ENCODE results near the gene LY86.

The LY86 gene

DNA sequence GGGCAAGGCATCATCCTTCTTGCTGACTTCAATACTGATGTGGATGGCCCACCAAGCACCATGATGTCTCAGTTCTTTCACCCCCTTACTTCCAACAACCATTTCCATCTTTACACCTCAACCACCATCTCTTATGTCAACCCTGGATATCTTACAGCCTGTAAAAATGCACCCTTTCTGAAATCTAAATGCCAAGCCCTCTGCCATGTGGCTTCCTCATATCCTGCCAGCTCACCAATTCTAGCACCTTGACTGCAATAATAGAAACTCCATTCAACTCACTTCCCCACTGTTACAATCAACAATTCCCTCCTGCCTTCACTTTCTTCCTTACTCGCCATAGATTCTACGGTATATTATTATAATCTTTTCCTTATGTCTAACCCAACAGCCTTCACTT, 57.9 kb downstream of the LY86 start:
- no peak overlapping the region for H3K4me3 ChIP-seq (IDR thresholded peaks at IDR 0.05; ENCODE audit: insufficient read depth, low read depth, low read length)
- no peak overlapping the region for H2AFZ ChIP-seq (ENCODE audit: low read depth)
- H3K27me3 ChIP-seq (ENCODE audit: insufficient read depth, low read depth) = no peaks in the 10 kb centered on the region
- no peaks in the 10 kb centered on the region for H3K4me1 ChIP-seq (ENCODE audit: low read depth, poor library complexity, severe bottlenecking)
- no peaks in the 10 kb centered on the region for H4K20me1 ChIP-seq (ENCODE audit: insufficient read depth)
- no peaks in the 10 kb centered on the region for H3K36me3 ChIP-seq (ENCODE audit: insufficient read depth)
- H3K9ac ChIP-seq = no peak overlapping the region
- no peaks in the 10 kb centered on the region for H3K79me2 ChIP-seq (ENCODE audit: insufficient read depth, low read depth)
- H3K27ac ChIP-seq = no peak overlapping the region
- H3K4me2 ChIP-seq = no peak overlapping the region
- TF ChIP-seq, protein P1, sequence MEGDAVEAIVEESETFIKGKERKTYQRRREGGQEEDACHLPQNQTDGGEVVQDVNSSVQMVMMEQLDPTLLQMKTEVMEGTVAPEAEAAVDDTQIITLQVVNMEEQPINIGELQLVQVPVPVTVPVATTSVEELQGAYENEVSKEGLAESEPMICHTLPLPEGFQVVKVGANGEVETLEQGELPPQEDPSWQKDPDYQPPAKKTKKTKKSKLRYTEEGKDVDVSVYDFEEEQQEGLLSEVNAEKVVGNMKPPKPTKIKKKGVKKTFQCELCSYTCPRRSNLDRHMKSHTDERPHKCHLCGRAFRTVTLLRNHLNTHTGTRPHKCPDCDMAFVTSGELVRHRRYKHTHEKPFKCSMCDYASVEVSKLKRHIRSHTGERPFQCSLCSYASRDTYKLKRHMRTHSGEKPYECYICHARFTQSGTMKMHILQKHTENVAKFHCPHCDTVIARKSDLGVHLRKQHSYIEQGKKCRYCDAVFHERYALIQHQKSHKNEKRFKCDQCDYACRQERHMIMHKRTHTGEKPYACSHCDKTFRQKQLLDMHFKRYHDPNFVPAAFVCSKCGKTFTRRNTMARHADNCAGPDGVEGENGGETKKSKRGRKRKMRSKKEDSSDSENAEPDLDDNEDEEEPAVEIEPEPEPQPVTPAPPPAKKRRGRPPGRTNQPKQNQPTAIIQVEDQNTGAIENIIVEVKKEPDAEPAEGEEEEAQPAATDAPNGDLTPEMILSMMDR (conservative IDR thresholded peaks at IDR 0.05; ENCODE audit: low read depth, low read length) = no peak

DNA sequence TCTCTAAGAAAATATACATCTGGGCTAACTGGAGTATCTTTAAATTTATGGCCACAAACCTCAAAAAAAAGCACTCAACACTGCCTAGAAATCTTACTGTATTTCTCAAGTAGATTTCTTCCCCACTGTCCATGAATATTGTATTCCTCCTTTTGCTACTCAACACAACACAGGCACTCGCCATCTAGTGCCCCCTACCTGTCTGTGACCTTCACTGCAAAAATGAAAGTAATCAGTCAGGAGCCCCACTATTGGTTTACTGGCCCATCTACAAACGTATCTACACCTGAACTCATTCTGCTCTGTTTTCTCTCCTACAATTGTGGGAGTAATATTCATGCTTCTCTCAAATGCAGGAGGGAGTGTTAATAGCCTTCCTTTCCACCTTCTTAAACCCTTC, 58.3 kb downstream of the LY86 start:
- no peak overlapping the region for H3K4me3 ChIP-seq (IDR thresholded peaks at IDR 0.05; ENCODE audit: insufficient read depth, low read depth, low read length)
- H3K4me2 ChIP-seq = no peak overlapping the region
- TF ChIP-seq, protein P1 (conservative IDR thresholded peaks at IDR 0.05; ENCODE audit: low read depth, low read length) = no peak
- H4K20me1 ChIP-seq (ENCODE audit: insufficient read depth) = no peaks in the 10 kb centered on the region
- no peak overlapping the region for H3K27ac ChIP-seq
- H2AFZ ChIP-seq (ENCODE audit: low read depth) = no peak overlapping the region
- no peak overlapping the region for H3K9ac ChIP-seq
- H3K27me3 ChIP-seq (ENCODE audit: insufficient read depth, low read depth) = no peaks in the 10 kb centered on the region
- H3K36me3 ChIP-seq (ENCODE audit: insufficient read depth) = no peaks in the 10 kb centered on the region
- no peaks in the 10 kb centered on the region for H3K4me1 ChIP-seq (ENCODE audit: low read depth, poor library complexity, severe bottlenecking)
- H3K79me2 ChIP-seq (ENCODE audit: insufficient read depth, low read depth) = no peaks in the 10 kb centered on the region

DNA sequence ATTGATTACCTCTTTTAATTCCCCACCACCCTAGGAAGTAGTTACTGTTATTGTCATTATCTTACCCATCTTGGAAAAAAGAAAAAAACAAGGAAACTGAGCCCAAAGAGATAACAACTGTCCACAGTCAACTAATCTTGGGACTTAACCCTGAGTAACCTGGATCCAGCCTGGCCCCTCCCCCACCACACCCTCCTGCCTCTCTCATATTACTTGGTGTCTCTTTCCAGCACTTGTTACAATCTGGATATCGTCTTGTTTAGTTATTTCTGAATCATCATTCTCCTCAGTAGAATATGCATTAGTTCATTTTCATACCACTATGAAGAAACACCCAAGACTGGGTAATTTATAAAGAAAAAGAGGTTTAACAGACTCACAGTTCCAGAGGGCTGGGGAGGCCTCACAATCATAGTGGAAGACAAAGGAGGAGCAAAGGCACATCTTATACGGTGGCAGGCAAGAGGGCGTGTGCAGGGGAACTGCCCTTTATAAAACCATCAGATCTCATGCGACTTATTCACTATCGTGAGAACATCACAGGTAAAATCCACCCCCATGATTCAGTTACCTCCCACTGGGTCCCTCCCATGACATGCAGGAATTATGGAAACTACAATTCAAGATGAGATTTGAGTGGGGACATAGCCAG, 60.3 kb downstream of the LY86 start:
- no peak overlapping the region for H3K4me2 ChIP-seq
- no peak overlapping the region for H3K9ac ChIP-seq
- no peaks in the 10 kb centered on the region for H3K27me3 ChIP-seq (ENCODE audit: insufficient read depth, low read depth)
- H2AFZ ChIP-seq (ENCODE audit: low read depth) = no peak overlapping the region
- no peaks in the 10 kb centered on the region for H4K20me1 ChIP-seq (ENCODE audit: insufficient read depth)
- H3K4me1 ChIP-seq (ENCODE audit: low read depth, poor library complexity, severe bottlenecking) = no peaks in the 10 kb centered on the region
- no peak overlapping the region for H3K27ac ChIP-seq
- H3K79me2 ChIP-seq (ENCODE audit: insufficient read depth, low read depth) = no peaks in the 10 kb centered on the region
- no peak overlapping the region for H3K4me3 ChIP-seq (IDR thresholded peaks at IDR 0.05; ENCODE audit: insufficient read depth, low read depth, low read length)
- TF ChIP-seq, protein P1 (conservative IDR thresholded peaks at IDR 0.05; ENCODE audit: low read depth, low read length) = no peak
- no peaks in the 10 kb centered on the region for H3K36me3 ChIP-seq (ENCODE audit: insufficient read depth)

DNA sequence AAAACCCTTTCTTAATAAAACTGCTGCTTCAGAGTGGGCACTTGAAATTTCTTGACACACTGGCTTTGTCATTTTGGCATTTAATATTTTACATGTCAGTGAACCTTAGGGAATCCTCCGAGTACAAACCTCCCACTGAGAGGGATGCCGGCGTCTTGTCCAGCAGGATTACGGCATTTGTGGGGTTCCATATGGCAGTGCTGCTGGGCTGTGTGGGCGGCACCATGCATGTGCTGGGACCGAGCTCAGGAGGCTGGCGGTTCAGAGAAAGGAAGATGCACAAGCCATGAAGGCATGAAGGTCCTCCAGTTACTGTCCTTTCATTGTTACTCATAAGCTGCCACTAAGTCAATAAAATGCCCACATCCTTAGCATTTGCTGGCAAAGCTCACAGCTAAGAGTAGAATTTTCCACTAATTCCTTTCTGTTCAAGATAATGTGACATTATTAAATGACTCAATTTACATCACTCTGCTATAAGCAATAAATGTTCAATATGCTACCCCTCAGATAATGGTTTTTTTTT, 61.4 kb downstream of the LY86 start:
- Histone ChIP-seq H3K4me3 (IDR thresholded peaks at IDR 0.05; ENCODE audit: insufficient read depth, low read depth, low read length) (no peak overlapping the region), H3K79me2 (ENCODE audit: insufficient read depth, low read depth) (no peaks in the 10 kb centered on the region), H3K9ac (no peak overlapping the region), H2AFZ (ENCODE audit: low read depth) (no peak overlapping the region), H3K4me1 (ENCODE audit: low read depth, poor library complexity, severe bottlenecking) (no peaks in the 10 kb centered on the region), H3K27me3 (ENCODE audit: insufficient read depth, low read depth) (no peaks in the 10 kb centered on the region), H4K20me1 (ENCODE audit: insufficient read depth) (no peaks in the 10 kb centered on the region), H3K4me2 (no peak overlapping the region), H3K36me3 (ENCODE audit: insufficient read depth) (no peaks in the 10 kb centered on the region), H3K27ac (no peak overlapping the region)
- TF ChIP-seq, protein P1 (conservative IDR thresholded peaks at IDR 0.05; ENCODE audit: low read depth, low read length) = no peak

All from KMS-11 (cell line).